Endothelial cell of umbilical vein (primary cell): ENCODE data around the gene PGS1. TPM values are rescaled to one million over a fixed set of nuclear protein-coding genes. Genes with fewer than 3 reads are reported as not detected.

Source experiments
- BruUV-seq: library from RNA; stranded (reverse); fragments of 400-500 nt; replicated peaks from 2 replicates; lab custom pipeline; 2021; lab: Mats Ljungman, UMichigan
- CTCF ChIA-PET: fragments of 300-600, 350-600 bp; sonication (Branson Sonifier 250); formaldehyde crosslinking; loops from one replicate; lab custom pipeline; 2021; ENCODE audit warnings: antibody characterized with exemption, inconsistent platforms; lab: Charles Lee
- POLR2A ChIA-PET: fragments of 300-600, 350-600 bp; sonication (Branson Sonifier 250); formaldehyde crosslinking; loops from one replicate; lab custom pipeline; 2021; ENCODE audit warnings: antibody characterized with exemption, inconsistent platforms; lab: Charles Lee
- DNase-seq: peaks from one replicate; pipeline ENCODE4 v3.0.0-alpha.2; 2011; ENCODE audit warnings: low read depth, low spot score
- FAIRE-seq: peaks from 2 replicates; lab custom pipeline; 2011; peaks lifted over from hg19 to GRCh38; lab: Jason Lieb, UNC
- H2AFZ ChIP-seq: 2 replicates; pipeline ENCODE4 v1.6.0; 2012; ENCODE audit warnings: low read depth, low read length, control low read depth, inconsistent platforms
- H3K27ac ChIP-seq: 2 replicates; pipeline ENCODE4 v1.5.1; 2011; ENCODE audit warnings: low read depth, mild to moderate bottlenecking, control low read depth, low read length, moderate library complexity; ENCODE audit not compliant: insufficient read depth
- H3K27me3 ChIP-seq, 2 experiments: 2 replicates each; pipeline versions ENCODE4 v1.6.0 to v1.6.1; 2011; ENCODE audit warnings: low read length in 2 of 2, mixed read lengths in 1 of 2; ENCODE audit not compliant: control insufficient read depth in 2 of 2, insufficient read depth in 2 of 2
- H3K36me3 ChIP-seq, 2 experiments: 2 replicates in 1 of 2; 3 replicates in 1 of 2; pipeline ENCODE4 v1.5.1; 2011; ENCODE audit warnings: low read length in 2 of 2, mild to moderate bottlenecking in 1 of 2, moderate library complexity in 1 of 2; ENCODE audit not compliant: control insufficient read depth in 2 of 2, insufficient read depth in 2 of 2; ENCODE audit errors: extremely low read depth in 1 of 2
- H3K4me1 ChIP-seq: 3 replicates; pipeline ENCODE4 v1.5.1; 2011; ENCODE audit warnings: mild to moderate bottlenecking, low read length; ENCODE audit not compliant: control insufficient read depth, insufficient read depth; ENCODE audit errors: extremely low read depth
- H3K4me2 ChIP-seq: 2 replicates; pipeline ENCODE4 v1.6.1; 2011; ENCODE audit warnings: low read length, control low read depth, mixed read lengths; ENCODE audit not compliant: insufficient read depth
- H3K4me3 ChIP-seq, 3 experiments: fragments of 200-600 bp in 1 of 3; sonication (generic), shearing (Covaris generic) in 1 of 3; replicated peaks in 1 of 3; 2 replicates each; pipeline ENCODE4 v1.5.1; 2011 to 2016; ENCODE audit warnings: control low read depth in 3 of 3, low read length in 3 of 3, mild to moderate bottlenecking in 2 of 3, inconsistent platforms in 1 of 3, low read depth in 1 of 3, moderate library complexity in 1 of 3; ENCODE audit not compliant: insufficient read depth in 1 of 3
- H3K79me2 ChIP-seq: 2 replicates; pipeline ENCODE4 v1.6.0; 2012; ENCODE audit warnings: low read length, inconsistent platforms; ENCODE audit not compliant: control insufficient read depth, insufficient read depth
- H3K9ac ChIP-seq: replicated peaks from 2 replicates; pipeline ENCODE3; 2011; ENCODE audit warnings: low read length, control low read depth; ENCODE audit not compliant: insufficient read depth; ENCODE audit errors: extremely low read depth
- H3K9me1 ChIP-seq: replicated peaks from 3 replicates; pipeline ENCODE4 v1.6.0; 2011; ENCODE audit warnings: mild to moderate bottlenecking, low read length; ENCODE audit not compliant: control insufficient read depth, insufficient read depth; ENCODE audit errors: extremely low read depth
- H3K9me3 ChIP-seq: replicated peaks from 2 replicates; pipeline ENCODE4 v1.5.1; 2012; ENCODE audit warnings: low read length, inconsistent platforms; ENCODE audit not compliant: control insufficient read depth, insufficient read depth
- H4K20me1 ChIP-seq: replicated peaks from 2 replicates; pipeline ENCODE3; 2011; ENCODE audit warnings: mild to moderate bottlenecking, low read length; ENCODE audit not compliant: control insufficient read depth, insufficient read depth; ENCODE audit errors: extremely low read depth
- CTCF ChIP-seq, 2 donors: IDR thresholded peaks; 1 replicate in 1 of 2; 2 replicates in 1 of 2; pipeline ENCODE4 v1.5.1; 2011; ENCODE audit warnings: low read length in 2 of 2, mild to moderate bottlenecking in 2 of 2, moderate library complexity in 2 of 2, control low read depth in 1 of 2, inconsistent platforms in 1 of 2, low read depth in 1 of 2; ENCODE audit not compliant: insufficient read depth in 1 of 2; ENCODE audit errors: extremely low read depth in 1 of 2
- EZH2 ChIP-seq: IDR thresholded peaks from 2 replicates; pipeline ENCODE4 v1.6.1; 2012; ENCODE audit warnings: borderline replicate concordance, low read depth, mild to moderate bottlenecking, moderate library complexity, low read length, inconsistent platforms; ENCODE audit not compliant: severe bottlenecking
- FOS ChIP-seq: IDR thresholded peaks from 2 replicates; pipeline ENCODE4 v1.6.1; 2011; ENCODE audit warnings: mild to moderate bottlenecking, low read length, moderate library complexity, borderline replicate concordance; ENCODE audit not compliant: insufficient read depth
- GATA2 ChIP-seq: IDR thresholded peaks from 2 replicates; pipeline ENCODE4 v1.7.0; 2011; ENCODE audit warnings: low read depth, mild to moderate bottlenecking, moderate library complexity, mixed read lengths, low read length; ENCODE audit not compliant: insufficient read length, insufficient read depth
- JUN ChIP-seq: IDR thresholded peaks from 2 replicates; pipeline ENCODE4 v1.6.1; 2011; ENCODE audit warnings: borderline replicate concordance, low read depth; ENCODE audit not compliant: insufficient read length, insufficient read depth
- MAX ChIP-seq: IDR thresholded peaks from 2 replicates; pipeline ENCODE4 v1.6.1; 2011; ENCODE audit not compliant: insufficient read depth, insufficient read length
- MYC ChIP-seq: IDR thresholded peaks from one replicate; pipeline ENCODE4 v1.6.1; 2011; ENCODE audit warnings: mild to moderate bottlenecking, low read depth, low read length
- POLR2A ChIP-seq: IDR thresholded peaks from 2 replicates; pipeline ENCODE4 v1.6.1; 2012; ENCODE audit warnings: low read depth, mild to moderate bottlenecking, control low read depth, low read length
- POLR2AphosphoS5 ChIP-seq: IDR thresholded peaks from 2 replicates; pipeline ENCODE4 v1.6.1; 2012; ENCODE audit warnings: low read depth, mild to moderate bottlenecking, control low read depth, low read length, moderate library complexity; ENCODE audit not compliant: insufficient read depth
- dilution Hi-C: fragments of 300-500 bp; cut with MboI; formaldehyde crosslinking; loops from one replicate; pipeline ENCODE4 v1.15.0; 2019; ENCODE audit warnings: low sequenced_read_pairs; ENCODE audit not compliant: extremely low pct_ligation_motif_present
- intact Hi-C: fragments of 100-400 bp; cut with micrococcal nuclease; formaldehyde crosslinking; loops from one replicate; pipeline ENCODE4 v1.10.0; 2022
- polyA plus RNA-seq, 4 experiments: library from polyadenylated mRNA; depleted of rRNA in 3 of 4; stranded (reverse) in 3 of 4; unstranded in 1 of 4; fragments of >200 nt; gene quantifications; 2 replicates each; pipeline versions ENCODE4 v1.2.1 to v1.2.3, GENCODE V29; 2011 to 2012; ENCODE audit warnings: missing spikeins in 1 of 4
- total RNA-seq: library from RNA; stranded (reverse); gene quantifications from 2 replicates; pipeline ENCODE4 v1.2.3, GENCODE V29; 2021

PGS1 gene
- total and polyA plus RNA-seq, 2 donors (not counting 3 experiments of a cell fraction or from before 2014, with no cell fraction given) = 50.8 to 66.0 TPM

- POLR2A ChIA-PET = no interaction called here
- BruUV-seq = no TSS peak
Measured at GRCh38 chr17:78368348-78368747, 10.1 kb upstream of the PGS1 start.

More at GRCh38 chr17:78368348-78368747, 10.1 kb upstream of the PGS1 start:
- dilution Hi-C loops = no loop called here
- no peak overlapping the region for H3K4me2 ChIP-seq
- H3K9ac ChIP-seq = no peak overlapping the region
- no peaks in the 10 kb centered on the region for H3K36me3 ChIP-seq
- H3K27me3 ChIP-seq = no peaks in the 10 kb centered on the region
- TF ChIP-seq GATA2 (no peak), JUN (no peak), FOS (no peak), MAX (no peak), CTCF (IDR thresholded peaks at IDR 0.05; ENCODE audit: extremely low read depth in 1 of 2, insufficient read depth in 1 of 2, low read depth in 1 of 2, low read length in 2 of 2) (no peak), POLR2A (no peak), MYC (no peak), EZH2 (no peak), POLR2AphosphoS5 (no peak)
- H3K79me2 ChIP-seq = no peaks in the 10 kb centered on the region
- H4K20me1 ChIP-seq = no peaks in the 10 kb centered on the region
- no peaks in the 10 kb centered on the region for H3K9me1 ChIP-seq
- no peak overlapping the region for H3K27ac ChIP-seq
- DNase-seq = no peak
- H3K9me3 ChIP-seq = no peaks in the 10 kb centered on the region
- no peak overlapping the region for H2AFZ ChIP-seq
- no peak for FAIRE-seq
- intact Hi-C loops = no loop called here
- H3K4me3 ChIP-seq = no peak overlapping the region
- CTCF ChIA-PET = interaction anchor here (1.1 to 4.2 kb wide), 3 partner anchors 9 to 54 kb away, joined by 3 to 22 read pairs (median 4); no protein-coding TSS in a partner anchor
- H3K4me1 ChIP-seq = peaks cover 10% of the 10 kb centered on the region
